HCT116 (cell line): ENCODE data around the gene IGSF6. TPM values are rescaled to one million over a fixed set of nuclear protein-coding genes. Genes with fewer than 3 reads are reported as not detected.

Source experiments
- ATAC-seq: fragments of 200-7000 bp; cut with Tn5 transposase; 2 replicates; pipeline ENCODE4 v1.9.1; 2020; ENCODE audit warnings: mild to moderate bottlenecking, moderate library complexity
- BruUV-seq: library from RNA; stranded (reverse); fragments of 400-500 nt; replicated peaks from 2 replicates; lab custom pipeline; 2021; lab: Mats Ljungman, UMichigan
- CTCF ChIA-PET: fragments of 300-600 bp; sonication (Branson Sonifier 250); formaldehyde crosslinking; loops from one replicate; lab custom pipeline; 2021; ENCODE audit warnings: antibody characterized with exemption; lab: Charles Lee
- POLR2A ChIA-PET: fragments of 300-600, 350-600 bp; sonication (Branson Sonifier 250); formaldehyde crosslinking; loops from one replicate; lab custom pipeline; 2021; ENCODE audit warnings: antibody characterized with exemption; lab: Charles Lee
- RAD21 ChIA-PET, 2 experiments: fragments of 300-600 bp; sonication (Branson Sonifier 250); formaldehyde crosslinking; loops; one replicate each; lab custom pipeline; 2023; ENCODE audit warnings: low total read pairs in 2 of 2; ENCODE audit not compliant: uncharacterized antibody in 2 of 2, unreplicated experiment in 2 of 2, low non-redundant PET in 1 of 2; lab: Charles Lee
- DNase-seq: peaks from one replicate; pipeline ENCODE4 v3.0.0-alpha.2; 2010; ENCODE audit warnings: low read depth, low spot score
- H2AFZ ChIP-seq: fragments of 200-600 bp; shearing (Covaris generic), sonication (generic); 2 replicates; pipeline ENCODE4 v1.6.1; 2017; ENCODE audit warnings: low read depth, mixed run types, mixed read lengths, antibody characterized with exemption, low read length; ENCODE audit not compliant: poor library complexity, severe bottlenecking
- H3K27ac ChIP-seq: 2 replicates; pipeline ENCODE4 v1.5.1; 2012; ENCODE audit warnings: low read depth, low read length
- H3K27me3 ChIP-seq: fragments of 200-600 bp; sonication (generic); 2 replicates; pipeline ENCODE4 v1.6.1; 2016; ENCODE audit warnings: mixed run types, low read length, mixed read lengths; ENCODE audit not compliant: insufficient read depth
- H3K36me3 ChIP-seq, 2 experiments: fragments of 200-500 bp in 1 of 2; fragments of 200-600 bp in 1 of 2; sonication (Bioruptor generic) in 1 of 2; sonication (generic) in 1 of 2; 2 replicates each; pipeline versions ENCODE4 v1.5.1 to v1.6.1; 2014 to 2016; ENCODE audit warnings: low read length in 2 of 2, inconsistent platforms in 1 of 2, mixed read lengths in 1 of 2, mixed run types in 1 of 2; ENCODE audit not compliant: insufficient read depth in 2 of 2, control insufficient read depth in 1 of 2
- H3K4me1 ChIP-seq, 2 experiments: fragments of 200-600 bp in 1 of 2; sonication (generic) in 1 of 2; 2 replicates each; pipeline versions ENCODE4 v1.5.1 to v1.6.1; 2012 to 2017; ENCODE audit warnings: low read length in 2 of 2, inconsistent platforms in 1 of 2, mild to moderate bottlenecking in 1 of 2, mixed read lengths in 1 of 2, mixed run types in 1 of 2, moderate library complexity in 1 of 2; ENCODE audit not compliant: insufficient read depth in 2 of 2, control insufficient read depth in 1 of 2
- H3K4me2 ChIP-seq: fragments of 200-600 bp; sonication (generic); 2 replicates; pipeline ENCODE4 v1.6.1; 2017; ENCODE audit warnings: mixed run types, low read length, mixed read lengths
- H3K4me3 ChIP-seq, 2 experiments: fragments of 200-600 bp in 1 of 2; sonication (generic) in 1 of 2; replicated peaks in 1 of 2; 2 replicates each; pipeline ENCODE4 v1.5.1; 2011 to 2016; ENCODE audit warnings: low read length in 2 of 2, control low read depth in 1 of 2, low read depth in 1 of 2, mild to moderate bottlenecking in 1 of 2, mixed read lengths in 1 of 2, mixed run types in 1 of 2
- H3K79me2 ChIP-seq: fragments of 200-600 bp; sonication (generic); 2 replicates; pipeline ENCODE4 v1.6.1; 2017; ENCODE audit warnings: mild to moderate bottlenecking, mixed run types, low read length, moderate library complexity, mixed read lengths; ENCODE audit not compliant: insufficient read depth
- H3K9ac ChIP-seq: fragments of 200-600 bp; sonication (generic); 2 replicates; pipeline ENCODE4 v1.6.1; 2016; ENCODE audit warnings: low read length, mixed read lengths
- H3K9me2 ChIP-seq: fragments of 200-600 bp; sonication (generic), shearing (Covaris generic); 2 replicates; pipeline ENCODE4 v1.6.1; 2017; ENCODE audit warnings: mixed run types, mild to moderate bottlenecking, moderate library complexity; ENCODE audit not compliant: insufficient read depth
- H3K9me3 ChIP-seq, 2 experiments: fragments of 200-500 bp in 1 of 2; fragments of 200-600 bp in 1 of 2; sonication (Bioruptor generic) in 1 of 2; sonication (generic) in 1 of 2; 2 replicates each; pipeline ENCODE4 v1.6.1; 2014 to 2017; ENCODE audit warnings: low read length in 2 of 2, mixed read lengths in 2 of 2, inconsistent platforms in 1 of 2, low read depth in 1 of 2, mild to moderate bottlenecking in 1 of 2, mixed run types in 1 of 2, moderate library complexity in 1 of 2; ENCODE audit not compliant: control insufficient read depth in 1 of 2, insufficient read depth in 1 of 2
- H4K20me1 ChIP-seq: fragments of 200-600 bp; sonication (generic), shearing (Covaris generic); 2 replicates; pipeline ENCODE4 v1.6.1; 2017; ENCODE audit warnings: mixed run types, mild to moderate bottlenecking, moderate library complexity; ENCODE audit not compliant: insufficient read depth
- ATF3 ChIP-seq: IDR thresholded peaks from 2 replicates; pipeline ENCODE4 v1.6.1; 2012
- CEBPB ChIP-seq: IDR thresholded peaks from 2 replicates; pipeline ENCODE4 v1.6.1; 2012; ENCODE audit warnings: low read depth
- CTCF ChIP-seq, 3 experiments: fragments of 200-600 bp in 1 of 3; sonication (generic) in 1 of 3; IDR thresholded peaks in 2 of 3; conservative IDR thresholded peaks in 1 of 3; 2 replicates each; pipeline ENCODE4 v1.5.1; 2012 to 2017; ENCODE audit warnings: low read depth in 2 of 3, low read length in 2 of 3, antibody characterized with exemption in 1 of 3, borderline replicate concordance in 1 of 3, control low read depth in 1 of 3, mild to moderate bottlenecking in 1 of 3, mixed read lengths in 1 of 3, mixed run types in 1 of 3, moderate library complexity in 1 of 3; ENCODE audit not compliant: insufficient read depth in 1 of 3
- EGR1 ChIP-seq: IDR thresholded peaks from 2 replicates; pipeline ENCODE4 v1.6.1; 2012; ENCODE audit warnings: low read depth
- ELF1 ChIP-seq: IDR thresholded peaks from 2 replicates; pipeline ENCODE4 v1.6.1; 2012; ENCODE audit warnings: low read depth, borderline replicate concordance
- EZH2 ChIP-seq: fragments of 200-600 bp; sonication (generic); IDR thresholded peaks from 2 replicates; pipeline ENCODE4 v1.6.1; 2017; ENCODE audit warnings: antibody characterized with exemption, mixed run types
- FOSL1 ChIP-seq: IDR thresholded peaks from 2 replicates; pipeline ENCODE4 v1.6.1; 2012; ENCODE audit warnings: low read depth
- MAX ChIP-seq: IDR thresholded peaks from 2 replicates; pipeline ENCODE4 v1.6.1; 2012
- POLR2A ChIP-seq: IDR thresholded peaks from 2 replicates; pipeline ENCODE4 v1.7.0; 2011; ENCODE audit warnings: borderline replicate concordance; ENCODE audit not compliant: insufficient read depth, insufficient read length; ENCODE audit errors: extremely low read depth
- REST ChIP-seq: IDR thresholded peaks from 2 replicates; pipeline ENCODE4 v1.6.1; 2012; ENCODE audit warnings: low read depth
- SIN3A ChIP-seq: IDR thresholded peaks from 2 replicates; pipeline ENCODE4 v1.6.1; 2012; ENCODE audit warnings: low read depth
- SP1 ChIP-seq: IDR thresholded peaks from 2 replicates; pipeline ENCODE4 v1.6.1; 2012; ENCODE audit warnings: low read depth
- SRF ChIP-seq: IDR thresholded peaks from 2 replicates; pipeline ENCODE4 v1.6.1; 2012; ENCODE audit warnings: low read depth
- ZBTB33 ChIP-seq: IDR thresholded peaks from 2 replicates; pipeline ENCODE4 v1.6.1; 2011; ENCODE audit warnings: mild to moderate bottlenecking, low read length, moderate library complexity; ENCODE audit not compliant: insufficient replicate concordance; ENCODE audit errors: extremely low read depth
- ZFX ChIP-seq: fragments of 450-650 bp; IDR thresholded peaks from 2 replicates; pipeline ENCODE4 v1.6.1; 2017
- intact Hi-C: fragments of 100-400 bp; cut with micrococcal nuclease; formaldehyde crosslinking; loops from 2 replicates; pipeline ENCODE4 v1.10.0; 2022
- total RNA-seq: library from RNA; stranded (reverse); gene quantifications from one replicate; pipeline ENCODE4 v1.2.1, GENCODE V29; 2021; ENCODE audit not compliant: unreplicated experiment

IGSF6 gene
- total RNA-seq, 1 experiment from 2014 or later = not detected

- TF ChIP-seq POLR2A (no peak), CTCF (IDR thresholded peaks at IDR 0.05 in 2 of 3, conservative IDR thresholded peaks at IDR 0.05 in 1 of 3; ENCODE audit: borderline replicate concordance in 1 of 3, insufficient read depth in 1 of 3, low read depth in 2 of 3, low read length in 2 of 3) (no peak), ATF3 (no peak), ZFX (no peak), SRF (no peak), ELF1 (no peak), ZBTB33 (no peak), SIN3A (no peak), EGR1 (no peak), SP1 (no peak), FOSL1 (no peak), MAX (no peak), CEBPB (no peak), REST (no peak), EZH2 (no peak)
- TF ChIP-seq, all 23 proteins: peak for 0
- H3K9me3 ChIP-seq = no peaks in the 10 kb centered on the region
- H3K9me2 ChIP-seq = no peaks in the 10 kb centered on the region
- no peaks in the 10 kb centered on the region for H3K36me3 ChIP-seq
- ATAC-seq (no peak), DNase-seq (no peak)
- no peaks in the 10 kb centered on the region for H4K20me1 ChIP-seq
- no peak overlapping the region for H3K27ac ChIP-seq
- no peak overlapping the region for H2AFZ ChIP-seq
- ChIA-PET POLR2A (no interaction called here), CTCF (no interaction called here), RAD21 (no interaction called here)
- intact Hi-C loops = no loop called here
- no peaks in the 10 kb centered on the region for H3K4me1 ChIP-seq
- H3K79me2 ChIP-seq = no peaks in the 10 kb centered on the region
- H3K4me3 ChIP-seq = no peak overlapping the region
- BruUV-seq = no TSS peak
- no peak overlapping the region for H3K4me2 ChIP-seq
- no peaks in the 10 kb centered on the region for H3K27me3 ChIP-seq
- no peak overlapping the region for H3K9ac ChIP-seq
These were observed 12.5 kb upstream of the IGSF6 start for GRCh38 chr16:21664801-21665492.
